ENCODE measurements around the gene CDK5RAP1.

The CDK5RAP1 gene

DNA sequence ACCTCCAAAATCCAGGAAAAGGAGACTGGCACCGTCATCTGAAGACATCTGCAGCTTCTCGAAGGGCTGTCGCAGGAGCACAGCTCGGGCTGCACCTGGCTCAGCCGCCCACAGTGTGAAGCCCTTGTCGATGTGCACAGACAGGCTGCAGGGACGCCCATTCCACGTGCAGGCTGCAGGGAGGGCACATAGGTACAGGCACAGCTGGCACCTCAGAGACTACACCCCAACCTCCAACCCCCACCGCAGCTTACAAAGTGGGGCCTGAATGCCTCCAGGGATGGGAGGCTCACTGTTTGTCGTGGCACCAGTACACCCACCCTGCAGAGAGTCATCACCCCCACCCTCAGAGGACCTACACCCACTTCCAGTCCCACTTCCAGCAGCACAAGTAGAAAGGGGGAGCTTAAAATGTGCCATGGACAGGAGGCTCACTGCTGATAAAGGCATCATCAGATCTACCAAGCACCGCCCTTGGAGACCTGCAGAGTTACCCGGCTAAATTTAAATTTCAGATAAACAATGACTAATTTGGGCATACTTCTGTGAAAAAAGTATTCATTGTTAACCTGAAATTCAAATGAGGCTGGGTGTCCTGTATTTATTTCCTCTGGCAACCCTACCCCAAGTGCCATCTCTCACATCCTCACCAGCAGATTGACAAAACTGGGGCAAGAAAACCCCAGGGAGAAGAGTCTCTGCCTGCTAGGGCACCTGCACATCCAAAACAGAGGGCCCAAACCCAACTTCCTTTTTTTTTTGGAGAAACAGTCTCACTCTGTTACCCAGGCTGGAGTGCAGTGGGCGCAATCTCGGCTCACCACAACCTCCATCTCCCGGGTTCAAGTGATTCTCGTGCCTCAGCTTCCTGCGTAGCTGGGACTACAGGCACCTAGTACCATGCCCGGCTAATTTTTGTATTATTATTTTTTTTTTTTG is 7.7 kb upstream of the CDK5RAP1 start:
- H3K36me3 ChIP-seq (ENCODE audit: low read depth) = peaks cover 29% of the 10 kb centered on the region
- no peaks in the 10 kb centered on the region for H3K9me3 ChIP-seq (ENCODE audit: severe bottlenecking)
- H3K27me3 ChIP-seq (ENCODE audit: insufficient read depth, poor library complexity, severe bottlenecking) = no peaks in the 10 kb centered on the region
- no peak overlapping the region for H3K27ac ChIP-seq (ENCODE audit: poor library complexity, severe bottlenecking)
- TF ChIP-seq CTCF (IDR thresholded peaks at IDR 0.05; ENCODE audit: poor library complexity, severe bottlenecking) = no peak
- ATAC-seq (ENCODE audit: low read depth) = no peak
- peaks cover 3% of the 10 kb centered on the region for H3K4me1 ChIP-seq (ENCODE audit: insufficient read depth, poor library complexity, severe bottlenecking)
- no peak overlapping the region for H3K4me3 ChIP-seq (ENCODE audit: severe bottlenecking)
- DNase-seq (ENCODE audit: low spot score) = no peak

DNA sequence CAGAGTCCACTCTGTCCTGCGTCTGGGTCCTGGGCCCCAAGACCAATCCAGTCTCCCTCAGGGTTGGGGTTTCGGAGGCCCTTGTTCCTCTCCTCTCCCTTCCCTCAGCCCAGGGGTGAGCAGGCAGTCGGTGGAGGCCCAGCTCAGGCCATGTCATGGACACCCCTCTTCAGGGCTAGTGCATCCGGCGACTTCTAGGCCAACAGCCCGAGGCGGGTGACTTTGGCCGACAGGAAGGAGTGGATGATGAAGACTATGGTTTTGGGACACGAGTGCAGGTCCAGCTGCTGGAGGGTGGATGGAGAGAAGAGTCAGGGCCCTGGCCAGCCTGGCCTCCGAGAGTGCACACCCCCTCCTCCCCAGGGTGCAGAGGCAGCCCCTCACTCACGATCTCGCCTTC is 7.0 kb upstream of the CDK5RAP1 start:
- H3K27ac ChIP-seq (ENCODE audit: poor library complexity, severe bottlenecking) = no peak overlapping the region
- TF ChIP-seq CTCF (IDR thresholded peaks at IDR 0.05; ENCODE audit: poor library complexity, severe bottlenecking) = no peak
- no peak overlapping the region for H3K4me3 ChIP-seq (ENCODE audit: severe bottlenecking)
- no peaks in the 10 kb centered on the region for H3K27me3 ChIP-seq (ENCODE audit: insufficient read depth, poor library complexity, severe bottlenecking)
- no peaks in the 10 kb centered on the region for H3K9me3 ChIP-seq (ENCODE audit: severe bottlenecking)
- H3K4me1 ChIP-seq (ENCODE audit: insufficient read depth, poor library complexity, severe bottlenecking) = peaks cover 3% of the 10 kb centered on the region
- no peak for ATAC-seq (ENCODE audit: low read depth)
- DNase-seq (ENCODE audit: low spot score) = no peak
- peaks cover 29% of the 10 kb centered on the region for H3K36me3 ChIP-seq (ENCODE audit: low read depth)

GRCh38 chr20:33407796-33408195 is 6.5 kb upstream of the CDK5RAP1 start:
- H3K36me3 ChIP-seq (ENCODE audit: low read depth) = peaks cover 29% of the 10 kb centered on the region
- no peak overlapping the region for H3K4me3 ChIP-seq (ENCODE audit: severe bottlenecking)
- no peak for DNase-seq (ENCODE audit: low spot score)
- no peaks in the 10 kb centered on the region for H3K27me3 ChIP-seq (ENCODE audit: insufficient read depth, poor library complexity, severe bottlenecking)
- TF ChIP-seq CTCF (IDR thresholded peaks at IDR 0.05; ENCODE audit: poor library complexity, severe bottlenecking) = no peak
- no peak overlapping the region for H3K27ac ChIP-seq (ENCODE audit: poor library complexity, severe bottlenecking)
- ATAC-seq (ENCODE audit: low read depth) = no peak
- no peaks in the 10 kb centered on the region for H3K9me3 ChIP-seq (ENCODE audit: severe bottlenecking)
- peaks cover 3% of the 10 kb centered on the region for H3K4me1 ChIP-seq (ENCODE audit: insufficient read depth, poor library complexity, severe bottlenecking)

DNA sequence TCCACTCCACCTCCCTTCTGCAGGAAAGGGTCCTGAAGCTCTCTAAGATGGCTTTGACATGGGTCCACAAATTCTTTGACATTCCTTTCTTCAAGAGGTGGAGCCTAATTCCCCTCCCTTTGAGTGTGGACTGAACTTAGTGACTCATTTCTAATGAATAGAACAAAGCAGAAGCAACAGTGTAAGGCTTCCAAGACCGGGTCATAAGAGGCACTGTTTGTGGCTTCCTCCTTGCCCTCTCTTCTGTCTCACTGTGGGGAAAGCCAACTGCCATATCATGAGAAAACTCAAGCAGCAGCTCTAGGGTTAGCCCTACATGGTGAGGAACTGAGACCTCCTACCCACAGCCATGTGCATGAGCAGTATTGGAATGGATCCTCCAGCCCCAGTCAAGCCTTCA is 5.9 kb upstream of the CDK5RAP1 start:
- Histone ChIP-seq H3K36me3 (ENCODE audit: low read depth) (peaks cover 29% of the 10 kb centered on the region), H3K27me3 (ENCODE audit: insufficient read depth, poor library complexity, severe bottlenecking) (no peaks in the 10 kb centered on the region), H3K27ac (ENCODE audit: poor library complexity, severe bottlenecking) (no peak overlapping the region), H3K4me1 (ENCODE audit: insufficient read depth, poor library complexity, severe bottlenecking) (peaks cover 3% of the 10 kb centered on the region), H3K9me3 (ENCODE audit: severe bottlenecking) (no peaks in the 10 kb centered on the region), H3K4me3 (ENCODE audit: severe bottlenecking) (no peak overlapping the region)
- TF ChIP-seq CTCF (IDR thresholded peaks at IDR 0.05; ENCODE audit: poor library complexity, severe bottlenecking) = no peak
- peak; percentile 37; the same call in 2 of the 3 replicates for ATAC-seq (ENCODE audit: low read depth)
- DNase-seq (ENCODE audit: low spot score) = no peak

DNA sequence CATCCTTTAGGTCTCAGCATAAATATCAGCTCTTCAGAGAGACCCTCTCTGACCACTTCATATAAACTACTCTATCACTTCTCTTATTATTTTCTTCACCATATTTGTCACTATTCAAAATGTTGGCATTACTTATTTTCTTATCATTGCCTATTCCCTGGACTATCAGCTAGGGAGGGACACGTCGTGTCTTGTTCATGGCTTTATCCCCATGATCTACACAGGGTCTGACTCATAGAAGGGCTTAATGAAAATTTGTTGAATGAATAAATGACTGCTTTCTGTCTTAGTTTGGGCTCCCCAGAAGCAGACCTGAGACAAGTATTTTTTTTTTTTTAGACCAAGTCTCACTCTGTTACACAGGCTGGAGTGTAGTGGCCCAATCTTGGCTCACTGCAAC is 3.0 kb upstream of the CDK5RAP1 start:
- Histone ChIP-seq H3K36me3 (ENCODE audit: low read depth) (peaks cover 21% of the 10 kb centered on the region), H3K9me3 (ENCODE audit: severe bottlenecking) (no peaks in the 10 kb centered on the region), H3K27me3 (ENCODE audit: insufficient read depth, poor library complexity, severe bottlenecking) (no peaks in the 10 kb centered on the region), H3K4me3 (ENCODE audit: severe bottlenecking) (no peak overlapping the region), H3K4me1 (ENCODE audit: insufficient read depth, poor library complexity, severe bottlenecking) (peaks cover 10% of the 10 kb centered on the region), H3K27ac (ENCODE audit: poor library complexity, severe bottlenecking) (no peak overlapping the region)
- no peak for DNase-seq (ENCODE audit: low spot score)
- no peak; the same call in 2 of the 3 replicates for ATAC-seq (ENCODE audit: low read depth)
- TF ChIP-seq CTCF (IDR thresholded peaks at IDR 0.05; ENCODE audit: poor library complexity, severe bottlenecking) = no peak
